Thymus (tissue), 11 donors: ENCODE data around the gene SLC35E4. TPM values are rescaled to one million over a fixed set of nuclear protein-coding genes. Genes with fewer than 3 reads are reported as not detected.

ENCODE experiments used
- DNase-seq, 9 donors: peaks; one replicate each; pipeline ENCODE4 v3.0.0-alpha.2; 2013; ENCODE audit warnings: low spot score in 9 of 9, low read depth in 6 of 9, missing footprints in 1 of 9
- H3K27ac ChIP-seq, 2 donors: one replicate each; pipeline ENCODE4 v1.5.1; 2013; ENCODE audit warnings: control low read depth in 1 of 2, low read depth in 1 of 2, low read length in 1 of 2, mild to moderate bottlenecking in 1 of 2, moderate library complexity in 1 of 2
- H3K27me3 ChIP-seq, 2 donors: one replicate each; pipeline ENCODE4 v1.5.1; 2013; ENCODE audit warnings: low read length in 1 of 2; ENCODE audit not compliant: control insufficient read depth in 2 of 2, insufficient read depth in 1 of 2
- H3K36me3 ChIP-seq, 2 donors: one replicate each; pipeline ENCODE4 v1.5.1; 2013; ENCODE audit warnings: low read length in 1 of 2, mild to moderate bottlenecking in 1 of 2, moderate library complexity in 1 of 2; ENCODE audit not compliant: control insufficient read depth in 2 of 2, insufficient read depth in 2 of 2
- H3K4me1 ChIP-seq, 2 donors: one replicate each; pipeline ENCODE4 v1.5.1; 2013; ENCODE audit warnings: low read length in 2 of 2; ENCODE audit not compliant: control insufficient read depth in 2 of 2, insufficient read depth in 2 of 2
- H3K4me3 ChIP-seq, 2 donors: one replicate each; pipeline ENCODE4 v1.5.1; 2013; ENCODE audit warnings: low read length in 2 of 2, control low read depth in 1 of 2, mild to moderate bottlenecking in 1 of 2
- H3K9me3 ChIP-seq, 2 donors: one replicate each; pipeline ENCODE4 v1.5.1; 2013; ENCODE audit warnings: low read length in 1 of 2, mild to moderate bottlenecking in 1 of 2; ENCODE audit not compliant: control insufficient read depth in 2 of 2, insufficient read depth in 1 of 2
- WGBS: extraction: QIAGEN DNeasy Blood & Tissue Kit; methylation state at CpG from one replicate; pipeline ENCODE4 v1.1.7; 2013; 5-methylcytosine and 5-hydroxymethylcytosine counted together
- polyA plus RNA-seq: library from polyadenylated mRNA; stranded (reverse); fragments of 200-250 nt; gene quantifications from one replicate; pipeline ENCODE4 v1.2.3, GENCODE V29; 2013
- total RNA-seq: library from RNA; stranded (reverse); fragments of 120-200 nt; gene quantifications from one replicate; pipeline ENCODE4 v1.2.4, GENCODE V29; 2013
- donor health status: healthy.

The SLC35E4 gene
- total and polyA plus RNA-seq, 2 donors, result 0.57 to 1.2 TPM

DNA sequence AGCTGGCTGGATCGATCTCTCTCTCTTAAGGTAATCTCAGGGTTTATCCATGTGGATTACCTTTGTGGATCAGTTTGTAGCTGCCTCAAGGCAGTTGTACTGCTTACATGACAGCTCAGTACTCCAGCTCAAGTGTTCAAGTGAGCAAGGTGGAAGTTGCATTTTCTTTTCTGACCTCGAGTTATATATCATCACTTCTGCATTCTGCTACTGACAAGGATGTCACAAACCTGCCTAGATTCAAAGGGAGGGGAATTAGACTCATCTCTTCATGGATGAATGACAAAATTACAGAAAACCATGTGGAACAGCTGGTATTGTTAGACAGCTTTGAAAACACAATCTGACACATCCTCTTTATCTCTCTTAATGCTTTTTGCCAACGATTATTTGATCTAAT, 34.7 kb upstream of the SLC35E4 start:
- peaks cover 0 to 2% of the 10 kb centered on the region in 2 donors for H3K9me3 ChIP-seq
- WGBS, result 50% methylated on average over 3 of the region's 3 CpGs
- H3K27ac ChIP-seq, result no peak overlapping the region
- no peak for DNase-seq
- peaks cover under 1 to 2% of the 10 kb centered on the region in 2 donors for H3K4me1 ChIP-seq
- H3K36me3 ChIP-seq, result no peaks in the 10 kb centered on the region
- no peak overlapping the region for H3K4me3 ChIP-seq
- H3K27me3 ChIP-seq, result peaks cover 0 to 2% of the 10 kb centered on the region in 2 donors

- H3K4me3 ChIP-seq, result no peak overlapping the region
These were observed 34.1 kb upstream of the SLC35E4 start for GRCh38 chr22:30601464-30601863.

GRCh38 chr22:30602049-30602448, 33.5 kb upstream of the SLC35E4 start:
- Histone ChIP-seq H3K9me3 (peaks cover 0 to 2% of the 10 kb centered on the region in 2 donors), H3K36me3 (no peaks in the 10 kb centered on the region), H3K27me3 (peaks cover 0 to 2% of the 10 kb centered on the region in 2 donors), H3K4me1 (peaks cover 5 to 11% of the 10 kb centered on the region in 2 donors), H3K27ac (no peak overlapping the region), H3K4me3 (no peak overlapping the region)
- 70% methylated on average over 3 of the region's 3 CpGs for WGBS
- peak in 1 of 9 donors; percentile 43 for DNase-seq

More at GRCh38 chr22:30601464-30601863, 34.1 kb upstream of the SLC35E4 start:
- H3K36me3 ChIP-seq, result no peaks in the 10 kb centered on the region
- peaks cover 5 to 7% of the 10 kb centered on the region in 2 donors for H3K4me1 ChIP-seq
- 96% methylated on average over 5 of the region's 5 CpGs for WGBS
- no peak overlapping the region for H3K27ac ChIP-seq
- peaks cover 0 to 2% of the 10 kb centered on the region in 2 donors for H3K27me3 ChIP-seq
- peaks cover 0 to 2% of the 10 kb centered on the region in 2 donors for H3K9me3 ChIP-seq
- DNase-seq, result no peak

- WGBS, result 95% methylated on average over 3 of the region's 3 CpGs
- H3K4me3 ChIP-seq, result no peak overlapping the region
- peaks cover 8 to 22% of the 10 kb centered on the region in 2 donors for H3K4me1 ChIP-seq
- DNase-seq, result no peak
- no peaks in the 10 kb centered on the region for H3K36me3 ChIP-seq
- H3K9me3 ChIP-seq, result peaks cover 0 to 2% of the 10 kb centered on the region in 2 donors
- H3K27me3 ChIP-seq, result peaks cover 0 to 2% of the 10 kb centered on the region in 2 donors
- H3K27ac ChIP-seq, result no peak overlapping the region
These were observed 31.8 kb upstream of the SLC35E4 start for GRCh38 chr22:30603801-30604200.

GRCh38 chr22:30604723-30605122, 30.9 kb upstream of the SLC35E4 start:
- peaks cover 0 to 2% of the 10 kb centered on the region in 2 donors for H3K27me3 ChIP-seq
- peaks cover 8 to 31% of the 10 kb centered on the region in 2 donors for H3K4me1 ChIP-seq
- H3K36me3 ChIP-seq, result no peaks in the 10 kb centered on the region
- no peak for DNase-seq
- WGBS, result 97% methylated on average over 2 of the region's 2 CpGs
- no peak overlapping the region for H3K4me3 ChIP-seq
- H3K27ac ChIP-seq, result no peak overlapping the region
- peaks cover 0 to 2% of the 10 kb centered on the region in 2 donors for H3K9me3 ChIP-seq

GRCh38 chr22:30605449-30606110, 30.0 kb upstream of the SLC35E4 start:
- Histone ChIP-seq H3K36me3 (no peaks in the 10 kb centered on the region), H3K27me3 (peaks cover 0 to 2% of the 10 kb centered on the region in 2 donors), H3K27ac (no peak overlapping the region), H3K4me3 (no peak overlapping the region), H3K9me3 (peaks cover 0 to 2% of the 10 kb centered on the region in 2 donors), H3K4me1 (peaks cover 8 to 31% of the 10 kb centered on the region in 2 donors)
- DNase-seq, result peak in 2 of 9 donors; percentile 19 to 42
- WGBS, result 40% methylated on average over 9 of the region's 9 CpGs

DNA sequence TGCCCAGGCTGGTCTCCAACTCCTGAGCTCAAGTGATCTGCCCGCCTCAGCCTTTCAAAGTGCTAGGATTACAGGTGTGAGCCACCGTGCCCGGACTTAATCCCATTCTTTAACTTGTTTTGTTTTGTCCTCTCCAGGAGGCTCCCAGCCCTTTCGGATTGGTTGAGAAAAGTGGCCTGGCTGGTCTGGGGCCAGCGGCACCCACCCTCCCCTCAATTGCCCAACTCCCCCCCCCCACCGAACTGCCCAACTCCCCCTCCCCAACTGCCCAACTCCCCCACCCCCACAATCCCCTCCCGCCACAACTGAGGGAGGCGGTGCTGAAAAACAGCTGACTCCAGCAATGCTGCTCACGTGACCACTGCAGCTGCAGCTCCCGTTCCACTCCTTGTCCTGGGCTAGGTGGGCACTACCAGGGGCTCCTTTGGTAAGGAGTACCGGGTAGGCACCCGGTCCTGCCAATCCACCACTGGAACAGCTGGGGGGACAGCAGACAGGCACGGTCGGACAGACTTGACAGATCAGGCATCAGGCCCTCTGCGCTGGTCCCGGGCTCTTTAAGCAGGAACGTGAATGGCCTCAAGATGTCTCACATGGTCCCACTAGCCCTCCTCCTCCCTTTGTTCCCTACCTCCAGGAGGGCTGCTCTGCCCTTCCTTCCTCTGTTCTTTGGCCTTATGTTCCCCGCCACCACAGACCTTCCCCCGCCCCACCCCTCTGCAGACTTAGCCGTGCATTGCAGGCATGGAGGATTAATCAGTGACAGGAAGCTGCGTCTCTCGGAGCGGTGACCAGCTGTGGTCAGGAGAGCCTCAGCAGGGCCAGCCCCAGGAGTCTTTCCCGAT, 28.9 kb upstream of the SLC35E4 start, which contains the start of gene TCN2:
Gene TCN2, plus strand, starts transcription at position 720 of the 845 bp plus-strand sequence. CDS start 158 bp downstream, outside the sequence.
- H3K36me3 ChIP-seq, result no peaks in the 10 kb centered on the region
- WGBS, result 3% methylated on average over 24 of the region's 24 CpGs
- peaks cover 0 to 2% of the 10 kb centered on the region in 2 donors for H3K27me3 ChIP-seq
- H3K27ac ChIP-seq, result peak within 1 kb of the TSS; percentile 41 to 70
- peak in 6 of 9 donors; percentile 37 to 73 (median 52) for DNase-seq
- H3K4me3 ChIP-seq, result peak within 1 kb of the TSS; percentile 53 to 58
- H3K4me1 ChIP-seq, result peaks cover 8 to 31% of the 10 kb centered on the region in 2 donors
- peaks cover 0 to 2% of the 10 kb centered on the region in 2 donors for H3K9me3 ChIP-seq

DNA sequence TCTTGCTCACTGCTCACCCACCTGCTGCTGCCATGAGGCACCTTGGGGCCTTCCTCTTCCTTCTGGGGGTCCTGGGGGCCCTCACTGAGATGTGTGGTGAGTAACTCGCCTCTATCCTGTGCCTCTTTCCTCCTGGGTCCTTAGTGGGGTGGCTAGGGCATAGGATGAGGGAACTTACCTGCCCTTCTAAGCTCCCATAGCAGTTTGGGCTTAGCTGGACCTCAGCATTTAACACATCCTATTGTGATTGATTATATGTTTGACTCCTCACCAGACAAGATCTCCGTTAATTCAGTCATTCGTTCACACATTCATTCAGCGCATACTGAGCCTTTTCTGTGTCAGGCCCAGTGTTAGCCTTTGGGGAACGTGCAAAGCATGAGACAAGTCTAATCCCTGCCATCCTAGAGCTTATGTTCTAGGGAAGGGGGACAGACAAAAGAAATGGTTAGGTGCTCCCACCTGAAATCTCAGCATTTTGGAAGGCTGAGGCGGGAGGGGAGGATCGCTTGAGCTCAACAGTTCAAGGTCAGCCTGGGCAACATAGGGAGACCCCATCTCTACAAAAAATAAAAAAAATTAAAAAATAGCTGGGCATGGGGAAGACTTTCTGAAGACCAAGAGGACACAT, 28.2 kb upstream of the SLC35E4 start:
- Histone ChIP-seq H3K9me3 (no peaks in the 10 kb centered on the region), H3K27ac (no peak overlapping the region), H3K36me3 (no peaks in the 10 kb centered on the region), H3K4me3 (peak overlapping the region; percentile 53 to 58), H3K27me3 (peaks cover 0 to 2% of the 10 kb centered on the region in 2 donors), H3K4me1 (peaks cover 8 to 31% of the 10 kb centered on the region in 2 donors)
- DNase-seq, result no peak
- WGBS, result 91% methylated on average over 7 of the region's 7 CpGs
